CD14-positive monocyte (primary cell): ENCODE measurements around the gene CPNE2. TPM values are rescaled to one million over a fixed set of nuclear protein-coding genes. Genes with fewer than 3 reads are reported as not detected.

ENCODE experiments used
- DNase-seq, 3 donors: peaks; one replicate each; pipeline ENCODE4 v3.0.0-alpha.2; 2011 to 2022
- H2AFZ ChIP-seq: 2 replicates; pipeline ENCODE4 v1.6.0; 2012; ENCODE audit warnings: mild to moderate bottlenecking, low read depth, low read length, inconsistent platforms; ENCODE audit not compliant: insufficient read depth, poor library complexity, severe bottlenecking
- H3K27ac ChIP-seq, 2 donors: 1 replicate in 1 of 2; 2 replicates in 1 of 2; pipeline ENCODE4 v1.5.1; 2012 to 2013; ENCODE audit warnings: low read length in 2 of 2, control low read depth in 1 of 2, inconsistent platforms in 1 of 2, low read depth in 1 of 2, mild to moderate bottlenecking in 1 of 2
- H3K27me3 ChIP-seq, 2 donors: one replicate each; pipeline versions ENCODE4 v1.6.0 to v1.6.1; 2011 to 2013; ENCODE audit warnings: low read length in 2 of 2; ENCODE audit not compliant: control insufficient read depth in 2 of 2, insufficient read depth in 2 of 2
- H3K36me3 ChIP-seq, 2 donors: replicated peaks in 1 of 2; 1 replicate in 1 of 2; 2 replicates in 1 of 2; pipeline versions ENCODE4 v1.5.1 to v1.6.1; 2012 to 2013; ENCODE audit warnings: low read length in 2 of 2, control low read depth in 1 of 2, inconsistent platforms in 1 of 2, mild to moderate bottlenecking in 1 of 2; ENCODE audit not compliant: insufficient read depth in 2 of 2, control insufficient read depth in 1 of 2
- H3K4me1 ChIP-seq, 2 donors: 1 replicate in 1 of 2; 2 replicates in 1 of 2; pipeline versions ENCODE4 v1.5.1 to v1.6.1; 2012 to 2013; ENCODE audit warnings: low read length in 2 of 2, control low read depth in 1 of 2, inconsistent platforms in 1 of 2, mild to moderate bottlenecking in 1 of 2, moderate library complexity in 1 of 2; ENCODE audit not compliant: insufficient read depth in 2 of 2, control insufficient read depth in 1 of 2
- H3K4me2 ChIP-seq: replicated peaks from 2 replicates; pipeline ENCODE3; 2012; ENCODE audit warnings: low read length, moderate library complexity, mild to moderate bottlenecking; ENCODE audit not compliant: poor library complexity, severe bottlenecking; ENCODE audit errors: extremely low read depth
- H3K4me3 ChIP-seq, 3 experiments: fragments of 200-600 bp in 1 of 3; sonication (generic) in 1 of 3; replicated peaks in 1 of 3; 1 replicate in 2 of 3; 2 replicates in 1 of 3; pipeline ENCODE4 v1.5.1; 2011 to 2013; ENCODE audit warnings: low read length in 3 of 3, mild to moderate bottlenecking in 3 of 3, control low read depth in 2 of 3, low read depth in 2 of 3, inconsistent platforms in 1 of 3, moderate library complexity in 1 of 3
- H3K79me2 ChIP-seq: 2 replicates; pipeline ENCODE4 v1.6.0; 2012; ENCODE audit warnings: mild to moderate bottlenecking, control low read depth, inconsistent platforms, low read length, moderate library complexity; ENCODE audit not compliant: insufficient read depth
- H3K9ac ChIP-seq: 2 replicates; pipeline ENCODE4 v1.6.0; 2017; ENCODE audit warnings: low read length, mild to moderate bottlenecking; ENCODE audit not compliant: insufficient read depth, poor library complexity, severe bottlenecking
- H3K9me3 ChIP-seq, 2 donors: replicated peaks in 1 of 2; 1 replicate in 1 of 2; 2 replicates in 1 of 2; pipeline versions ENCODE4 v1.5.1 to v1.6.1; 2012 to 2013; ENCODE audit warnings: low read length in 2 of 2, control low read depth in 1 of 2; ENCODE audit not compliant: control insufficient read depth in 1 of 2, insufficient read depth in 1 of 2
- H4K20me1 ChIP-seq: 2 replicates; pipeline ENCODE4 v1.6.0; 2012; ENCODE audit warnings: mild to moderate bottlenecking, low read length, control low read depth, moderate library complexity; ENCODE audit not compliant: insufficient read depth
- H3K27ac Mint-ChIP-seq, 7 donors: one replicate each; pipeline ENCODE4 v1.8.0; 2020; ENCODE audit warnings: mild to moderate bottlenecking in 7 of 7, mixed read lengths in 7 of 7, moderate library complexity in 6 of 7, inconsistent platforms in 2 of 7
- H3K27me3 Mint-ChIP-seq, 3 donors: one replicate each; pipeline ENCODE4 v1.8.0; 2021 to 2022; ENCODE audit warnings: low read depth in 3 of 3, mild to moderate bottlenecking in 3 of 3, mixed read lengths in 3 of 3, moderate library complexity in 3 of 3, inconsistent platforms in 1 of 3
- H3K36me3 Mint-ChIP-seq, 2 donors: one replicate each; pipeline ENCODE4 v1.8.0; 2020; ENCODE audit warnings: mixed read lengths in 2 of 2, inconsistent platforms in 1 of 2, mild to moderate bottlenecking in 1 of 2
- H3K4me1 Mint-ChIP-seq: one replicate; pipeline ENCODE4 v1.8.0; 2020; ENCODE audit warnings: mild to moderate bottlenecking, mixed read lengths
- H3K4me3 Mint-ChIP-seq, 2 donors: one replicate each; pipeline ENCODE4 v1.8.0; 2020; ENCODE audit warnings: mild to moderate bottlenecking in 2 of 2, mixed read lengths in 2 of 2, moderate library complexity in 1 of 2
- H3K9me3 Mint-ChIP-seq, 7 donors: one replicate each; pipeline ENCODE4 v1.8.0; 2020 to 2022; ENCODE audit warnings: mixed read lengths in 7 of 7, mild to moderate bottlenecking in 6 of 7, moderate library complexity in 6 of 7, inconsistent platforms in 2 of 7
- CTCF ChIP-seq: fragments of 200-600 bp; IDR thresholded peaks from one replicate; pipeline ENCODE4 v1.8.0; 2022; ENCODE audit warnings: antibody characterized with exemption, mild to moderate bottlenecking
- WGBS: methylation state at CpG from one replicate; pipeline ENCODE4 v1.1.5; 2013; ENCODE audit warnings: missing lambda C conversion rate; ENCODE audit not compliant: insufficient coverage; 5-methylcytosine and 5-hydroxymethylcytosine counted together
- intact Hi-C, 2 donors: fragments of 100-400 bp; cut with micrococcal nuclease; formaldehyde crosslinking; loops; one replicate each; pipeline versions ENCODE4 v1.15.0 to v1.15.1; 2023
- polyA plus RNA-seq, 3 donors: library from polyadenylated mRNA; depleted of rRNA in 1 of 3; unstranded in 2 of 3; stranded (reverse) in 1 of 3; fragments of 300-500 nt in 2 of 3; fragments of >200 nt in 1 of 3; fragmentation: Illumina TruSeq in 2 of 3; gene quantifications; 1 replicate in 2 of 3; 2 replicates in 1 of 3; pipeline ENCODE4 v1.2.3, GENCODE V29; 2012 to 2021

CPNE2 gene
- polyA plus RNA-seq, 3 donors = 18.3 to 68.8 (median 23.9) TPM

- no peaks in the 10 kb centered on the region for H3K79me2 ChIP-seq
- no peak overlapping the region for H3K27ac ChIP-seq
- Mint-ChIP-seq H3K4me3 (no peak overlapping the region), H3K4me1 (peaks cover 25% of the 10 kb centered on the region), H3K36me3 (peaks cover 31 to 59% of the 10 kb centered on the region in 2 donors), H3K9me3 (no peaks in the 10 kb centered on the region), H3K27me3 (peaks cover 0 to 2% (median 2%) of the 10 kb centered on the region in 3 donors), H3K27ac (no peak overlapping the region)
- no peak overlapping the region for H3K4me3 ChIP-seq
- H3K4me2 ChIP-seq = no peak overlapping the region
- no peak for DNase-seq
- intact Hi-C loops = no loop called here
- H3K27me3 ChIP-seq = no peaks in the 10 kb centered on the region
- peaks cover 4% of the 10 kb centered on the region for H4K20me1 ChIP-seq
- peaks cover 13 to 61% of the 10 kb centered on the region in 2 donors for H3K36me3 ChIP-seq
- no peaks in the 10 kb centered on the region for H3K9me3 ChIP-seq
- 86% methylated on average over 10 of the region's 10 CpGs for WGBS
- no peak overlapping the region for H3K9ac ChIP-seq
- peaks cover 15 to 17% of the 10 kb centered on the region in 2 donors for H3K4me1 ChIP-seq
- H2AFZ ChIP-seq = no peak overlapping the region
- TF ChIP-seq CTCF = no peak
Observed at GRCh38 chr16:57138281-57138935, 46.0 kb downstream of the CPNE2 start.

- Histone ChIP-seq H3K4me2 (no peak overlapping the region), H3K79me2 (no peaks in the 10 kb centered on the region), H3K36me3 (peaks cover 13 to 65% of the 10 kb centered on the region in 2 donors), H3K9ac (no peak overlapping the region), H2AFZ (no peak overlapping the region), H3K27ac (no peak overlapping the region), H3K27me3 (no peaks in the 10 kb centered on the region), H4K20me1 (peaks cover 4% of the 10 kb centered on the region), H3K4me1 (peaks cover 15 to 17% of the 10 kb centered on the region in 2 donors), H3K9me3 (no peaks in the 10 kb centered on the region), H3K4me3 (no peak overlapping the region)
- Mint-ChIP-seq H3K4me1 (peaks cover 33% of the 10 kb centered on the region), H3K4me3 (no peak overlapping the region), H3K9me3 (no peaks in the 10 kb centered on the region), H3K27me3 (peaks cover 0 to 2% (median 2%) of the 10 kb centered on the region in 3 donors), H3K36me3 (peaks cover 40 to 70% of the 10 kb centered on the region in 2 donors), H3K27ac (no peak overlapping the region)
- WGBS = 91% methylated on average over 7 of the region's 7 CpGs
- no peak for TF ChIP-seq CTCF
- intact Hi-C loops = no loop called here
- DNase-seq = no peak
Observed at GRCh38 chr16:57140931-57141668, 48.7 kb downstream of the CPNE2 start.
